Measurements from ENCODE around the gene ACLY.
A peak's percentile ranks its signal among the peaks of the same experiment; 100 is the strongest.

Gene ACLY

GRCh38 chr17:41966463-41967140, 47.9 kb upstream of the ACLY start, which contains the start of gene CNP (continued):
- TF ChIP-seq ATF2 (tag by site-specific recombination; IDR thresholded peaks at IDR 0.05; ENCODE audit: low read depth) (no peak), GLIS2 (tag by site-specific recombination; IDR thresholded peaks at IDR 0.05) (peak; percentile 79), ZNF48 (tag by site-specific recombination; IDR thresholded peaks at IDR 0.05) (no peak), ZNF37A (tag by site-specific recombination; IDR thresholded peaks at IDR 0.05) (no peak), ZSCAN23 (tag by site-specific recombination; IDR thresholded peaks at IDR 0.05) (no peak), ZNF18 (tag by site-specific recombination; IDR thresholded peaks at IDR 0.05) (no peak), ZNF548 (tag by site-specific recombination; IDR thresholded peaks at IDR 0.05) (no peak), BCL11B (tag by site-specific recombination; IDR thresholded peaks at IDR 0.05; ENCODE audit: low read depth) (no peak), ZNF791 (tag by site-specific recombination; IDR thresholded peaks at IDR 0.05) (no peak), ZNF404 (tag by site-specific recombination; IDR thresholded peaks at IDR 0.05) (no peak), ZNF639 (tag by site-specific recombination; IDR thresholded peaks at IDR 0.05) (no peak), MZF1 (tag by site-specific recombination; IDR thresholded peaks at IDR 0.05; ENCODE audit: borderline replicate concordance) (no peak), ZNF629 (tag by site-specific recombination; IDR thresholded peaks at IDR 0.05) (no peak), KLF7 (tag by site-specific recombination; IDR thresholded peaks at IDR 0.05; ENCODE audit: borderline replicate concordance) (no peak), PRDM6 (tag by site-specific recombination; IDR thresholded peaks at IDR 0.05) (no peak), ZNF544 (tag by site-specific recombination; IDR thresholded peaks at IDR 0.05) (no peak), BCL6B (tag by site-specific recombination; IDR thresholded peaks at IDR 0.05) (no peak), ZNF660 (tag by site-specific recombination; IDR thresholded peaks at IDR 0.05) (peak; percentile 66; the same call in 1 of the 2 replicates), ZNF610 (tag by site-specific recombination; IDR thresholded peaks at IDR 0.05; ENCODE audit: borderline replicate concordance) (no peak), ZNF138 (tag by site-specific recombination; IDR thresholded peaks at IDR 0.05; ENCODE audit: borderline replicate concordance) (no peak), ZBTB44 (tag by site-specific recombination; IDR thresholded peaks at IDR 0.05) (0 out of 2 replicates have a peak, but pooled peaks have one; percentile 7), ZNF23 (tag by site-specific recombination; IDR thresholded peaks at IDR 0.05; ENCODE audit: borderline replicate concordance) (no peak), KLF9 (tag by site-specific recombination; IDR thresholded peaks at IDR 0.05; ENCODE audit: low read depth) (peak; percentile 86), ZNF830 (tag by site-specific recombination; IDR thresholded peaks at IDR 0.05; ENCODE audit: low read depth) (no peak), ZNF140 (tag by site-specific recombination; IDR thresholded peaks at IDR 0.05) (no peak), ZFHX2 (tag by site-specific recombination; conservative IDR thresholded peaks at IDR 0.05) (peak; percentile 90), ZFP69B (tag by site-specific recombination; IDR thresholded peaks at IDR 0.05) (0 out of 2 replicates have a peak, but pooled peaks have one; percentile 32), MEIS1 (CRISPR knock-in tag; IDR thresholded peaks at IDR 0.05; ENCODE audit: borderline replicate concordance) (no peak), ZNF585B (tag by site-specific recombination; IDR thresholded peaks at IDR 0.05) (no peak), ZNF555 (tag by site-specific recombination; conservative IDR thresholded peaks at IDR 0.05) (no peak)

Data from HEK293 (cell line).